ENCODE measurements around the gene BACH2. TPM values are rescaled to one million over a fixed set of nuclear protein-coding genes. Genes with fewer than 3 reads are reported as not detected.

Gene BACH2
- total RNA-seq, 1 donor from 2014 or later, result 34.1 TPM

DNA sequence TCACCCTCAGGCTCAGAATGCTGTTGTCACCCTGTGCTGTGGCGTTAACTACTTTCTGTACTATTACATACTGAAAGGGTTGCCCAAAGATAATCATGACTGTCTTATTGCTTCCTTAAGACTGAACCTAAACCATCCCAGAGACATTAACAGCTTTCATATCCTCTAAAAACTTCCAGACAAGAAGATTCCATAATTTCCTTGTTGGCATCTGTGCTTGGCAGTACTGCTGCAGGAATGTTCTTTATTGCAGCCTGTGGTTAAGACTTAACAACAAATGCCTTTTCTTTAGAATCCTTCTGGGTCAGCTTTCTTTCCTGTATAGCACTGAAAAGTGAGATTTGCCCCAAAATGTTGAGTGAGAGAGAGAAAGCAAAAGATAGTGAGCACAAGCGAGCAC, 292.7 kb downstream of the BACH2 start:
- no peak overlapping the region for H3K4me3 Mint-ChIP-seq
- H3K4me1 Mint-ChIP-seq, result peaks cover 4% of the 10 kb centered on the region
- DNase-seq (ENCODE audit: low spot score in 2 of 2, unreplicated experiment in 2 of 2), result no peak
- peaks cover 6% of the 10 kb centered on the region for H3K9me3 Mint-ChIP-seq
- no peaks in the 10 kb centered on the region for H3K27me3 Mint-ChIP-seq (ENCODE audit: low read depth)
- H3K27ac Mint-ChIP-seq, result no peak overlapping the region
- TF ChIP-seq, protein P1, sequence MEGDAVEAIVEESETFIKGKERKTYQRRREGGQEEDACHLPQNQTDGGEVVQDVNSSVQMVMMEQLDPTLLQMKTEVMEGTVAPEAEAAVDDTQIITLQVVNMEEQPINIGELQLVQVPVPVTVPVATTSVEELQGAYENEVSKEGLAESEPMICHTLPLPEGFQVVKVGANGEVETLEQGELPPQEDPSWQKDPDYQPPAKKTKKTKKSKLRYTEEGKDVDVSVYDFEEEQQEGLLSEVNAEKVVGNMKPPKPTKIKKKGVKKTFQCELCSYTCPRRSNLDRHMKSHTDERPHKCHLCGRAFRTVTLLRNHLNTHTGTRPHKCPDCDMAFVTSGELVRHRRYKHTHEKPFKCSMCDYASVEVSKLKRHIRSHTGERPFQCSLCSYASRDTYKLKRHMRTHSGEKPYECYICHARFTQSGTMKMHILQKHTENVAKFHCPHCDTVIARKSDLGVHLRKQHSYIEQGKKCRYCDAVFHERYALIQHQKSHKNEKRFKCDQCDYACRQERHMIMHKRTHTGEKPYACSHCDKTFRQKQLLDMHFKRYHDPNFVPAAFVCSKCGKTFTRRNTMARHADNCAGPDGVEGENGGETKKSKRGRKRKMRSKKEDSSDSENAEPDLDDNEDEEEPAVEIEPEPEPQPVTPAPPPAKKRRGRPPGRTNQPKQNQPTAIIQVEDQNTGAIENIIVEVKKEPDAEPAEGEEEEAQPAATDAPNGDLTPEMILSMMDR (IDR thresholded peaks at IDR 0.05; ENCODE audit: unreplicated experiment), result no peak
- peaks cover 18% of the 10 kb centered on the region for H3K36me3 Mint-ChIP-seq

DNA sequence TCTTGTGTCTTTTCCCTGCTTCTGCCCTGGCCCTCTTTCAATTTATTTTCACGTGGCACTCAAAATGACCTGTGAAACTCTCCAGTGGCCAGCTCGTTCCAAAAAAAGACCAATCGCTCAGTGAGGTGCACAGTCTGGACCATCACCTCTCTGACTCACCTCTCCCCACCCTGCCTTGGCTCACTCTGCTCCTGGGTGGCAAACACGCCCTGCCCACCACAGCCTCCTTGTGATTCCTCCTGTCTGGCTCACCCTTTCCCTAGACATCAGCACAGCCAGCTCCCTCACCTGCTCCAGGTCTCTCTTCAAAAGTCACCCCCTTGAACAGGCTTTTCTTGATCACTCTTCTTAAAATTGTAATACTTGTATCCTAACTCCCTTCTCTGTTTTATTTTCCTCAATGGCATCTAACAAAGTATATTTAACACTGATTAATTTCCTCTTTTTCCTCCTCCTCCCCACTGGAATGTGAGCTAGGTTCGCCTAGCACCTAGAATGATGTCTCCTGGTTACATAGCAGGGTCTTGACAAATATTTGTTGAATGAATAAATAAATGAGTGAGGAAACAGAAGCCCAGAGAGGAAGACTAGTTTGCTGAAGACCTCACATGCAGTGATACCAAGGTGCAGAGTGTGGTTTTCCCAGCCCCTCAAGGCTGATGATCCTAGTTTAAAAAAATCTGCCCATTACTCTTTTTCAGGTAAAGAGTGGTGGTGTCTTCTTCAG, 293.4 kb downstream of the BACH2 start:
- Mint-ChIP-seq H3K4me3 (no peak overlapping the region), H3K27ac (no peak overlapping the region), H3K4me1 (peaks cover 9% of the 10 kb centered on the region), H3K27me3 (ENCODE audit: low read depth) (no peaks in the 10 kb centered on the region), H3K9me3 (peaks cover 6% of the 10 kb centered on the region), H3K36me3 (peaks cover 12% of the 10 kb centered on the region)
- TF ChIP-seq, protein P1 (IDR thresholded peaks at IDR 0.05; ENCODE audit: unreplicated experiment), result no peak
- DNase-seq (ENCODE audit: low spot score in 2 of 2, unreplicated experiment in 2 of 2), result no peak

DNA sequence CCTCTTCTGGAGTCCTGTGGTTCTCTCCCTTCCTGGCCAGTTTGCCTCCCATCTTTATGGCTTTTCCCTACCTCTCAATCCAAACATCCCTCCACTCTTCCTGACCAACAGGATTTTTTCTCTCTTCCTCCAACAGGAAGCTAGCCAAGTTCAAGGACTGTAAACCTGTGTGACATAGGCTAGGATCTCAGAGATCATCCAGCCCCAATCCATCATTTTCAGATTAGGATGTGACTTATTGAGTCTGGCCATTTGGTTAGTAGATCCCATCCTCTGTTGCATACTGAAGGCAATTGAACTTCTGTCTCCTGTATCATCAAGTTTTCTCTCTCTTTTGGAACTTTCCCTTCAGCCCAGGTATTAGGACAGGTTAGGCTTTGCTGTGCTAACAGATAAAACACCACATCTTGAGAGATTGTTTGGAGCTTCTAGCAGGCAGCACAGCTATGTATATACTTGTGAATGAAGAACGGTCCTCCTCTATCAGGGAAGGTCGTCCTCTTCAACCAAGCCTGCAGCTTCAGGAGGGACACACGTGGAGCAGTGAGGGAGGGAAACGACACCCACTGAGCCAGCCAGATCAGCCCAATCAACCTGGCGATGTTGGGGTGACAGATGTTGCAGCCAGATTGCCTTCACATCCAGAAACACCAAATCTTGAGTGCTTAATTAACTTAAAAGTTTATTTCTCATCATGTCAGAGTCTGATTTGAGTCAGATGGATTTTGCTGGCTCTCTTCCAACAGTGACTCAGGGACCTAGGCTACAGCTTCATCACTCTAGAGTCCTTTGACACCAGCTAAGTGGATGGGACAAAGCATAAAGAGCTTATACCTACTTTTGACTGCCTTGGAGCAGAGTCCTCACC, 295.5 kb downstream of the BACH2 start:
- Mint-ChIP-seq H3K4me3 (no peak overlapping the region), H3K4me1 (peaks cover 12% of the 10 kb centered on the region), H3K36me3 (peaks cover 10% of the 10 kb centered on the region), H3K9me3 (no peaks in the 10 kb centered on the region), H3K27me3 (ENCODE audit: low read depth) (no peaks in the 10 kb centered on the region), H3K27ac (no peak overlapping the region)
- DNase-seq (ENCODE audit: low spot score in 2 of 2, unreplicated experiment in 2 of 2), result no peak
- TF ChIP-seq, protein P1 (IDR thresholded peaks at IDR 0.05; ENCODE audit: unreplicated experiment), result no peak

DNA sequence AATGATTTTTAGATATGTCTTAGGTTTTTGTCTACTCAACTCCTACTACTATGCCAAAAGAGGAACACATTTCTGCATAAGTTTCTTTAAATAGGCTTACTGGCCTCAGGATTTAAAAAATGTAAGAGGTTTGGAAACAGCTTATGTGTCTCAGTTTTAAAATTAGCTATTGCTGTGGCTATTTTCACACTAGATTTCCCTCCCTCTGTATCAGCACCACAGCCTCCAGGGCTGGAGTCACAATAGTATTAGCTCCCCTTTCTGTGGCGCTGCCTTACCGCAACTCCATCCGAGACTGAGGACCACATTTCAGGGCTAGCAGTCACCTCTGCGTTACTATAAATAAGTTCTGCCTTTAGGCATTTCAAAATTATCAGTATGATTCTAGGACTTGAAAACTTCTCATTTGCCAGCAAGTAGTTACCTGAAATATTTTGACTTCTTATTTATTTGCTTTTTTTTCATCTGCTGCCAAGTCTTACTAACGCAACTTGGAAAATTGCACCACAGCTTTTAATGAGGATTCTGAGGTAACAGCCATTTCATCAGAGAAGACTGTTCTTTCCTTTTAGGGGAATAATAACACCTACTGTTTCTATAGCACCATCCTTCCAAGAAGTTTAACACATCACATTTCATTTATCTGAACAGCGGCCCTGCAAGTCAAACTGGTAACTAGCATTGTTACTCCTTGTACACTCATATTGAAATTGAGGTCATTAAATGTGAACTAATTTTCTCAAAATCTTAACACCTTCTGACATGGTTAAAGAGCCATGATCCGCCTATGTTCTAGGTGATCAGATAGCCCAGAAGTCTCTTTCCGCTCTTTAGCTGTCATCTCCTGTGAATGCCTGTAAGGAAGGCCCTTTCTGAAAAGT, 296.5 kb downstream of the BACH2 start:
- no peak for DNase-seq (ENCODE audit: low spot score in 2 of 2, unreplicated experiment in 2 of 2)
- H3K27me3 Mint-ChIP-seq (ENCODE audit: low read depth), result no peaks in the 10 kb centered on the region
- H3K9me3 Mint-ChIP-seq, result no peaks in the 10 kb centered on the region
- peak overlapping the region; percentile 18 for H3K27ac Mint-ChIP-seq
- H3K36me3 Mint-ChIP-seq, result peaks cover 13% of the 10 kb centered on the region
- TF ChIP-seq, protein P1 (IDR thresholded peaks at IDR 0.05; ENCODE audit: unreplicated experiment), result no peak
- no peak overlapping the region for H3K4me3 Mint-ChIP-seq
- H3K4me1 Mint-ChIP-seq, result peaks cover 12% of the 10 kb centered on the region

DNA sequence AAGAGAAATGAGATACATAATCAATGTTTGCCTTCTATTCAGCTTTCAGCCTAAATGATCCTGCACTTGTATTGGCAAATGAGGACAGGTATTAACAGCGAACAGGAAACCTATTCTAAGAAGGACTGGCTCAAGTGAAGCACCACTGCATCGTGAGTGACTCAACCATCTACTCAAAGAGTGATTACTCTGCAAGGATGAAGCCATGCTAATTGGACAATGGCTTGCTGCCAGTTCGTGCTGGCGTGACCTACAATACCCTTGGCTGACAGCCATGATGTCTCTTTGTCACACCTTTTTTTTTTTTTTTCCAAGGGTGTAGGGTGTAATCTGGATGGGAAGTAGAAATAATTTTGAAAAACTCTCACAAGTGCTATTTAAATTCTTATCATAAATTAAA, 297.5 kb downstream of the BACH2 start:
- TF ChIP-seq, protein P1 (IDR thresholded peaks at IDR 0.05; ENCODE audit: unreplicated experiment), result no peak
- Mint-ChIP-seq H3K27me3 (ENCODE audit: low read depth) (no peaks in the 10 kb centered on the region), H3K4me3 (no peak overlapping the region), H3K4me1 (peaks cover 12% of the 10 kb centered on the region), H3K9me3 (no peaks in the 10 kb centered on the region), H3K36me3 (peaks cover 13% of the 10 kb centered on the region), H3K27ac (no peak overlapping the region)
- no peak for DNase-seq (ENCODE audit: low spot score in 2 of 2, unreplicated experiment in 2 of 2)

All from mesothelial cell of epicardium (in vitro differentiated cells).